Anterior cingulate cortex (tissue), 58 donors: Measurements from ENCODE around the gene STARD9.
"Not testable (repeated sequence)": the region's sequence is repeated elsewhere in the genome, so short reads cannot be mapped to it uniquely, and the experiment has no call there.

Experiments
- DNase-seq, 58 donors: peaks; one replicate each; lab custom pipeline; 2025; lab: John Stamatoyannopoulos, UW

Gene STARD9

GRCh38 chr15:42621996-42622925, 46.9 kb downstream of the STARD9 start:
- DNase-seq = no peak

GRCh38 chr15:42623951-42624350, 48.5 kb downstream of the STARD9 start:
- peak in 2 of 58 donors; percentile 10 to 14 for DNase-seq

- DNase-seq = no peak
These were observed 52.1 kb downstream of the STARD9 start for GRCh38 chr15:42627485-42627884.

GRCh38 chr15:42628761-42629160, 53.4 kb downstream of the STARD9 start:
- no peak for DNase-seq

GRCh38 chr15:42632105-42632675, 56.8 kb downstream of the STARD9 start:
- no peak for DNase-seq

GRCh38 chr15:42640109-42640508, 64.7 kb downstream of the STARD9 start:
- DNase-seq = no peak

GRCh38 chr15:42650208-42651066, 75.0 kb downstream of the STARD9 start:
- DNase-seq = peak in 49 of 58 donors; percentile 2 to 68 (median 24)

GRCh38 chr15:42665827-42666226, 90.4 kb downstream of the STARD9 start:
- no peak for DNase-seq

- no peak for DNase-seq
These were observed 92.4 kb downstream of the STARD9 start for GRCh38 chr15:42667855-42668254.

- no peak for DNase-seq
These were observed 95.0 kb downstream of the STARD9 start for GRCh38 chr15:42670451-42670850.

GRCh38 chr15:42672444-42672843, 97.0 kb downstream of the STARD9 start:
- DNase-seq = peak in 2 of 58 donors; percentile 8 to 11

GRCh38 chr15:42674472-42674871, 99.1 kb downstream of the STARD9 start:
- DNase-seq = no peak

GRCh38 chr15:42675021-42675420, 99.6 kb downstream of the STARD9 start:
- DNase-seq = no peak

- DNase-seq = peak in 1 of 58 donors; percentile 10
These were observed 104.1 kb downstream of the STARD9 start for GRCh38 chr15:42679285-42680141.

GRCh38 chr15:42680142-42680482, 104.7 kb downstream of the STARD9 start:
- not testable (repeated sequence) for DNase-seq

- no peak for DNase-seq
These were observed 105.7 kb downstream of the STARD9 start for GRCh38 chr15:42681119-42681518.

GRCh38 chr15:42686281-42686680, 110.9 kb downstream of the STARD9 start:
- DNase-seq = no peak

GRCh38 chr15:42687740-42688139, 112.3 kb downstream of the STARD9 start:
- no peak for DNase-seq

GRCh38 chr15:42688301-42688700, 112.9 kb downstream of the STARD9 start:
- no peak for DNase-seq

- DNase-seq = no peak
These were observed 115.9 kb downstream of the STARD9 start for GRCh38 chr15:42691308-42691707.
